ENCODE measurements around the gene ANGPTL2. TPM values are rescaled to one million over a fixed set of nuclear protein-coding genes. Genes with fewer than 3 reads are reported as not detected.

ANGPTL2 gene
- total and polyA plus RNA-seq, 2 of the 4 experiments (the other 2 are of a cell fraction), result 9.5 to 25.1 TPM

DNA sequence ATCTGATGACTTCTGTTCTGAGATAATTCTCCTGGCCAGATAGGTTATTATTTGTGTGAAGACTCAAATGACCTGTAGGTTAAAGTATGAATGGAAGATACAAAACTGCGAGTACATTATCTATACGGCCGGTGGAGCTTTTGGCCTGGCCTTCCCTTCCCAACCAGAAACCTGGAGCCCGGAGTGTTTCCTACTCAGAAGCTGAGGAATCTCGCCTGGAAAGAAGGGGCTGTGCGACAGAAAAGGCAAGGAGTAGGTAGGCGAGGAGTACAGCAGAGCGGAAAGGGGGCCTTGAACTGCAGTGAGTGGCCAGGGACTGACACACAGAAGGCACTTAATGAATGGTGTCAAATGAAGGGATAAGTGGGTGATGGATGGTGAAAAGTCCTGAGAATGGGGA, 34.6 kb downstream of the ANGPTL2 start:
- H4K5ac ChIP-seq (ENCODE audit: low read depth, low read length), result no peak overlapping the region
- intact Hi-C loops (cut with micrococcal nuclease), result no loop called here
- no peak for DNase-seq
- no peaks in the 10 kb centered on the region for H3K79me1 ChIP-seq (ENCODE audit: low read depth in 1 of 2, low read length in 2 of 2)
- no peaks in the 10 kb centered on the region for H4K20me1 ChIP-seq (ENCODE audit: insufficient read depth, low read length)
- no peak overlapping the region for H4K91ac ChIP-seq (ENCODE audit: insufficient read depth, low read depth, low read length)
- H3K56ac ChIP-seq (ENCODE audit: extremely low read depth, insufficient read depth, low read length), result no peak overlapping the region
- POLR2A ChIA-PET (ENCODE audit: unreplicated experiment), result interaction anchor here (0.6 kb wide), 1 partner anchor 106 kb away, joined by 3 read pairs; no protein-coding TSS in a partner anchor
- no peaks in the 10 kb centered on the region for H3K4me1 ChIP-seq (ENCODE audit: control insufficient read depth, insufficient read depth, low read length)
- H3K36me3 ChIP-seq (ENCODE audit: control insufficient read depth, insufficient read depth, low read length), result peaks cover 48% of the 10 kb centered on the region
- no peaks in the 10 kb centered on the region for H3K9me3 ChIP-seq (ENCODE audit: control insufficient read depth, insufficient read depth, low read length)
- no peaks in the 10 kb centered on the region for H3K27me3 ChIP-seq (ENCODE audit: control insufficient read depth, insufficient read depth, low read length)
- no peak overlapping the region for H3K14ac ChIP-seq (replicated peaks; ENCODE audit: low read depth, low read length)
- TF ChIP-seq RAD21 (IDR thresholded peaks at IDR 0.05; ENCODE audit: low read length) (no peak), RCOR1 (IDR thresholded peaks at IDR 0.05; ENCODE audit: insufficient replicate concordance, low read length) (no peak), MXI1 (IDR thresholded peaks at IDR 0.05; ENCODE audit: borderline replicate concordance, low read depth, low read length) (no peak), FOS (IDR thresholded peaks at IDR 0.05; ENCODE audit: low read depth, low read length) (no peak), CHD1 (IDR thresholded peaks at IDR 0.05; ENCODE audit: low read depth, low read length) (no peak), RFX5 (IDR thresholded peaks at IDR 0.05; ENCODE audit: low read depth, low read length) (no peak), CEBPB (IDR thresholded peaks at IDR 0.05; ENCODE audit: low read depth, low read length) (no peak), NFE2L2 (IDR thresholded peaks at IDR 0.05; ENCODE audit: low read depth, low read length) (no peak), POLR2A (IDR thresholded peaks at IDR 0.05; ENCODE audit: low read depth, low read length) (no peak), BHLHE40 (IDR thresholded peaks at IDR 0.05; ENCODE audit: low read depth, low read length) (no peak), SMC3 (IDR thresholded peaks at IDR 0.05; ENCODE audit: low read depth, low read length) (no peak), MAZ (IDR thresholded peaks at IDR 0.05; ENCODE audit: borderline replicate concordance, low read depth, low read length) (no peak), MAFK (IDR thresholded peaks at IDR 0.05; ENCODE audit: low read depth, low read length) (no peak)
- TF ChIP-seq, protein P1, sequence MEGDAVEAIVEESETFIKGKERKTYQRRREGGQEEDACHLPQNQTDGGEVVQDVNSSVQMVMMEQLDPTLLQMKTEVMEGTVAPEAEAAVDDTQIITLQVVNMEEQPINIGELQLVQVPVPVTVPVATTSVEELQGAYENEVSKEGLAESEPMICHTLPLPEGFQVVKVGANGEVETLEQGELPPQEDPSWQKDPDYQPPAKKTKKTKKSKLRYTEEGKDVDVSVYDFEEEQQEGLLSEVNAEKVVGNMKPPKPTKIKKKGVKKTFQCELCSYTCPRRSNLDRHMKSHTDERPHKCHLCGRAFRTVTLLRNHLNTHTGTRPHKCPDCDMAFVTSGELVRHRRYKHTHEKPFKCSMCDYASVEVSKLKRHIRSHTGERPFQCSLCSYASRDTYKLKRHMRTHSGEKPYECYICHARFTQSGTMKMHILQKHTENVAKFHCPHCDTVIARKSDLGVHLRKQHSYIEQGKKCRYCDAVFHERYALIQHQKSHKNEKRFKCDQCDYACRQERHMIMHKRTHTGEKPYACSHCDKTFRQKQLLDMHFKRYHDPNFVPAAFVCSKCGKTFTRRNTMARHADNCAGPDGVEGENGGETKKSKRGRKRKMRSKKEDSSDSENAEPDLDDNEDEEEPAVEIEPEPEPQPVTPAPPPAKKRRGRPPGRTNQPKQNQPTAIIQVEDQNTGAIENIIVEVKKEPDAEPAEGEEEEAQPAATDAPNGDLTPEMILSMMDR (conservative IDR thresholded peaks at IDR 0.05; ENCODE audit: low read depth, low read length), result no peak
- TF ChIP-seq, protein P2, sequence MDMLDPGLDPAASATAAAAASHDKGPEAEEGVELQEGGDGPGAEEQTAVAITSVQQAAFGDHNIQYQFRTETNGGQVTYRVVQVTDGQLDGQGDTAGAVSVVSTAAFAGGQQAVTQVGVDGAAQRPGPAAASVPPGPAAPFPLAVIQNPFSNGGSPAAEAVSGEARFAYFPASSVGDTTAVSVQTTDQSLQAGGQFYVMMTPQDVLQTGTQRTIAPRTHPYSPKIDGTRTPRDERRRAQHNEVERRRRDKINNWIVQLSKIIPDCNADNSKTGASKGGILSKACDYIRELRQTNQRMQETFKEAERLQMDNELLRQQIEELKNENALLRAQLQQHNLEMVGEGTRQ (IDR thresholded peaks at IDR 0.05; ENCODE audit: low read depth, low read length), result no peak
- TF ChIP-seq, protein P3, sequence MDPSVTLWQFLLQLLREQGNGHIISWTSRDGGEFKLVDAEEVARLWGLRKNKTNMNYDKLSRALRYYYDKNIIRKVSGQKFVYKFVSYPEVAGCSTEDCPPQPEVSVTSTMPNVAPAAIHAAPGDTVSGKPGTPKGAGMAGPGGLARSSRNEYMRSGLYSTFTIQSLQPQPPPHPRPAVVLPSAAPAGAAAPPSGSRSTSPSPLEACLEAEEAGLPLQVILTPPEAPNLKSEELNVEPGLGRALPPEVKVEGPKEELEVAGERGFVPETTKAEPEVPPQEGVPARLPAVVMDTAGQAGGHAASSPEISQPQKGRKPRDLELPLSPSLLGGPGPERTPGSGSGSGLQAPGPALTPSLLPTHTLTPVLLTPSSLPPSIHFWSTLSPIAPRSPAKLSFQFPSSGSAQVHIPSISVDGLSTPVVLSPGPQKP (IDR thresholded peaks at IDR 0.05; ENCODE audit: borderline replicate concordance, low read depth, low read length), result no peak
- H2BK5ac ChIP-seq (ENCODE audit: low read depth, low read length, poor library complexity, severe bottlenecking), result no peak overlapping the region
- dilution Hi-C loops (cut with HindIII; ENCODE audit: low sequenced_read_pairs, unreplicated experiment), result no loop called here
- no peak overlapping the region for H3K4ac ChIP-seq (ENCODE audit: low read depth, low read length)
- BruUV-seq (replicated peaks), result no TSS peak
- H2BK15ac ChIP-seq (ENCODE audit: low read depth, low read length), result no peak overlapping the region
- H4K8ac ChIP-seq (ENCODE audit: low read depth in 2 of 2, low read length in 2 of 2), result no peak overlapping the region
- in situ Hi-C loops (cut with MboI; ENCODE audit: low sequenced_read_pairs), result no loop called here
- H3K18ac ChIP-seq (ENCODE audit: low read depth, low read length), result no peak overlapping the region
- H3K27ac ChIP-seq (ENCODE audit: insufficient read depth, low read length), result no peak overlapping the region
- 100% methylated on average over 4 of the region's 8 CpGs; no CpG with 5 or more reads in 1 of the 2 experiments for WGBS, 2 experiments (ENCODE audit: extremely low coverage in 2 of 2, insufficient read length in 1 of 2)
- H2AK9ac ChIP-seq (replicated peaks; ENCODE audit: low read depth, low read length, poor library complexity), result no peak overlapping the region
- H2AFZ ChIP-seq (replicated peaks; ENCODE audit: low read length, poor library complexity), result no peak overlapping the region
- CTCF ChIA-PET, result interaction anchor here (0.9 kb wide), 1 partner anchor 15 kb away, joined by 3 read pairs; no protein-coding TSS in a partner anchor
- no peak overlapping the region for H2AK5ac ChIP-seq (ENCODE audit: low read depth, low read length)
- H3K9me1 ChIP-seq (ENCODE audit: insufficient read depth, low read length), result no peaks in the 10 kb centered on the region
- H2BK20ac ChIP-seq (ENCODE audit: low read depth, low read length), result no peak overlapping the region
- ATAC-seq (ENCODE audit: low read depth), result no peak
- H2BK120ac ChIP-seq (ENCODE audit: low read depth, low read length), result no peak overlapping the region
- H3K4me2 ChIP-seq (ENCODE audit: low read depth, low read length), result no peak overlapping the region
- no peak overlapping the region for H3K4me3 ChIP-seq (ENCODE audit: insufficient read depth, low read depth, low read length)
- H3K9ac ChIP-seq (ENCODE audit: low read depth, low read length), result no peak overlapping the region
- no peak overlapping the region for H3K23ac ChIP-seq (ENCODE audit: low read depth, low read length)
